ENCODE data around the gene TELO2. TPM values are rescaled to one million over a fixed set of nuclear protein-coding genes. Genes with fewer than 3 reads are reported as not detected.

The TELO2 gene
- total RNA-seq, 4 donors from 2014 or later: 12.7 to 38.5 (median 22.2) TPM

DNA sequence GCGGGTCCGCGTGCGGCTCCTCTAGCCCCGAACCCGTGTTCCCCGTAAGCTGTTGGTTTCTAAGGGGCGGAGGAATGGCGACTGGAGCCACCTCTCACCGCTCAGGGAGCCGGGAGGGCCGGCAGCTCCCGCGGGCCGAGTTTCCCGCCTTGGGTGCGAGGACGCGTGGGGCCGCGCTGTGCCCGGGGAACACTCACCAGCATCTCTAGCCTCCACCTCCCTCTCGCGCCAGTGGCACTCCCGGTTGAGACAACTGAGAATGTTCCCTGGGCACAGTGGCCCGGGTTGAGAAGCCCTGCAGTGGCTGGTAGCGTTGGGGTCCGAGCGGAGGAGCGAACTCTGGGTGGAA lies 560 bp downstream of the TELO2 start:
- TF ChIP-seq, protein P1, sequence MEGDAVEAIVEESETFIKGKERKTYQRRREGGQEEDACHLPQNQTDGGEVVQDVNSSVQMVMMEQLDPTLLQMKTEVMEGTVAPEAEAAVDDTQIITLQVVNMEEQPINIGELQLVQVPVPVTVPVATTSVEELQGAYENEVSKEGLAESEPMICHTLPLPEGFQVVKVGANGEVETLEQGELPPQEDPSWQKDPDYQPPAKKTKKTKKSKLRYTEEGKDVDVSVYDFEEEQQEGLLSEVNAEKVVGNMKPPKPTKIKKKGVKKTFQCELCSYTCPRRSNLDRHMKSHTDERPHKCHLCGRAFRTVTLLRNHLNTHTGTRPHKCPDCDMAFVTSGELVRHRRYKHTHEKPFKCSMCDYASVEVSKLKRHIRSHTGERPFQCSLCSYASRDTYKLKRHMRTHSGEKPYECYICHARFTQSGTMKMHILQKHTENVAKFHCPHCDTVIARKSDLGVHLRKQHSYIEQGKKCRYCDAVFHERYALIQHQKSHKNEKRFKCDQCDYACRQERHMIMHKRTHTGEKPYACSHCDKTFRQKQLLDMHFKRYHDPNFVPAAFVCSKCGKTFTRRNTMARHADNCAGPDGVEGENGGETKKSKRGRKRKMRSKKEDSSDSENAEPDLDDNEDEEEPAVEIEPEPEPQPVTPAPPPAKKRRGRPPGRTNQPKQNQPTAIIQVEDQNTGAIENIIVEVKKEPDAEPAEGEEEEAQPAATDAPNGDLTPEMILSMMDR (IDR thresholded peaks at IDR 0.05): no peak
- no peak for DNase-seq (ENCODE audit: low spot score)
- peak; percentile 26 for ATAC-seq (ENCODE audit: low FRiP score)

DNA sequence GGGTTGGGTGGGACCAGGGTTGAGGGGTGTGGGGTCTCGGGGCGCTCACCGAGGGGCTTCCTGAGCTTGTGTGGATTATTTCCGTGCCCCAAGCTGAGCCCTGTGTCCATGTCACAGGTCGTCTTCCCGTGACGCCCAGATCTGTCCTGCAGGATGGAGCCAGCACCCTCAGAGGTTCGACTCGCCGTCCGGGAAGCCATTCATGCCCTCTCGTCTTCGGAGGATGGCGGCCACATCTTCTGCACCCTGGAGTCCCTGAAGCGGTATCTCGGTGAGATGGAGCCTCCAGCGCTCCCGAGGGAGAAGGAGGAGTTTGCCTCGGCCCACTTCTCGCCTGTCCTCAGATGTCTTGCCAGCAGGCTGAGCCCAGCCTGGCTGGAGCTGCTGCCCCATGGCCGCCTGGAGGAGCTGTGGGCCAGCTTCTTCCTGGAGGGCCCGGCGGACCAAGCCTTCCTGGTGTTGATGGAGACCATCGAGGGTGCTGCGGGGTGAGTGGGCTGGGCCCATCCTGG lies 1.0 kb downstream of the TELO2 start:
- DNase-seq (ENCODE audit: low spot score): no peak
- ATAC-seq (ENCODE audit: low FRiP score): no peak
- TF ChIP-seq, protein P1 (IDR thresholded peaks at IDR 0.05): no peak

DNA sequence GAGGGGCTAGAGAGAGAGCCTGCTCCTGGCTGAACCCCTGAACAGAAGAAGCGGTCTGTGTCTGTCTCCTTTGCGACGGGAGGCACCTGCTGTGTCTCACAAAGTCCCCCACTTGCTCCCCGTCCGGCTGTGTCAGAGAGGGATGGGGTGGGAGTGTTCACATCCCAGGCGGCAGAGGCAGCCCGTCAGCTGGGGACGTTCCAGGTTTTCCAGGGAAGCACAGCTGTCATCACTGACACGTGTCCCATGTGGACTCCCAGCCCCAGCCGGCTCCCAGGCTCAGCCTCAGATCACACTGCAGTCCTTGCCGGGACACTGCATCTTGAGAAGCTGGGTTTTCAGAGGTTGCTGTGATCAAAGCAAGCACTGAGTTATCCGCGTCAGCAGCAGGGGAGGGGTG lies 1.6 kb downstream of the TELO2 start:
- ATAC-seq (ENCODE audit: low FRiP score): no peak
- TF ChIP-seq, protein P1 (IDR thresholded peaks at IDR 0.05): no peak
- DNase-seq (ENCODE audit: low spot score): no peak

DNA sequence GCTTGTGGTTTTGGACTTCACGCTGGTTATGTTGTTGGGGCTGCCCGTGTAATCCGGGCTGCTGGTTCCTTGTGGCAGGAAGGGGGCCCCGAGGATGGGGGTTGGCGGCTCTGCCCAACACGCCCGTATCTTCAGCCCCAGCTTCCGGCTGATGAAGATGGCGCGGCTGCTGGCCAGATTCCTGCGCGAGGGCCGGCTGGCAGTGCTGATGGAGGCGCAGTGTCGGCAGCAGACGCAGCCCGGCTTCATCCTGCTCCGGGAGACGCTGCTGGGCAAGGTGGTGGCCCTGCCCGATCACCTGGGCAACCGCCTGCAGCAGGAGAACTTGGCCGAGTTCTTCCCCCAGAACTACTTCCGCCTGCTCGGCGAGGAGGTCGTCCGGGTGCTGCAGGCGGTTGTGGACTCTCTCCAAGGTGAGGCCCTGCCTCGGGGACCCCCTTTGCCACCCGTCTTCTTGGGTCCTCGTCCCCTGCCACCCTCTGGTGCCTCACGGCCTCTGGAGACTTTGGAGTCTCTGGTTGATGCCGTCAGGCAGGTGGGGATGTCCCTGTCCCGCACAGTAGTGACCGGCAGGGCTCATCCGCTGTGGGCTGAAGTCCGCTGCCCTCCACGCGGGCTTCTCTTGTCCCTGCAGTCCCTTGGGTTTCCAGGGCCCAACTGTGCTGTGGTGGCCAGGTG lies 2.2 kb downstream of the TELO2 start:
- TF ChIP-seq, protein P1 (IDR thresholded peaks at IDR 0.05): no peak
- ATAC-seq (ENCODE audit: low FRiP score) (no peak), DNase-seq (ENCODE audit: low spot score) (no peak)

DNA sequence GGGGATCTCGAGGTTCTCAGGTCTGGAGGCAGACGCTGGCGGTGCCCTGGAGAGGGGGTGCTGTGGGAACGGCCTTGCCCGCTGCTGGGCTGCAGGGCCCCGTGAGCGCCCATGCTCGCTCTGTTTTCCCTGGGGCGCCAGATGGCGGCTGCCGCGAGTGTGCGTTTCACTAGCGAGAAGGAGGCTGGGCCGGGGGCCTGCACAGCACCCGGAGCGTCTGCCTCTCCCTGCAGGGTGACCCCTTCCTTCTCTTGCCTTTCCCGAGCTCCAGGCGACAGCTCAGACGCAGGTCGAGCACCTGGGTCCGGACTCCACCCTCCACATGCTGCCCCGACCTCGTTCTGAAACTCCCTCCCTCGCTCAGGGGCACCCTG lies 2.7 kb downstream of the TELO2 start:
- no peak for ATAC-seq (ENCODE audit: low FRiP score)
- DNase-seq (ENCODE audit: low spot score): no peak
- TF ChIP-seq, protein P1 (IDR thresholded peaks at IDR 0.05): no peak

DNA sequence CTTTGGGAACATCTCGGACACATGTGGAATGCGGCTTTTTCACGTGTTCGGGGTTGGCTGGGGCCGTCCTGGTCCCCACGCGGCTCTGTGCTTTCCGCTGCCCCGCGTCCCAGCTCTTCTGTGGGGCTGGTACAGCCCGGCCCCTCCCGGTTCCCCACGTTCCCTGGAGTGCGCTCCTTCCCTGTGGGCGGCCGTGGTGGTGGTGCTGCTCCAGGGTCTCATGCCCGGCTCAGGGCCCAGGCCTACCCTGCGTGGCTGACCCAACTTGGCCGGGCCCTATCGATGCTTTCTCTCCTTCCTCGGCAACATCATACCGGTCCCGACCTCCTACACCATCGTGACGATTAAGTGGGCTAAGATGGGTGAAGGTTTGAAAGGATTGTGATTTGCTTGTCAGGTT lies 3.3 kb downstream of the TELO2 start:
- TF ChIP-seq, protein P1 (IDR thresholded peaks at IDR 0.05): no peak
- DNase-seq (ENCODE audit: low spot score): no peak
- ATAC-seq (ENCODE audit: low FRiP score): no peak

DNA sequence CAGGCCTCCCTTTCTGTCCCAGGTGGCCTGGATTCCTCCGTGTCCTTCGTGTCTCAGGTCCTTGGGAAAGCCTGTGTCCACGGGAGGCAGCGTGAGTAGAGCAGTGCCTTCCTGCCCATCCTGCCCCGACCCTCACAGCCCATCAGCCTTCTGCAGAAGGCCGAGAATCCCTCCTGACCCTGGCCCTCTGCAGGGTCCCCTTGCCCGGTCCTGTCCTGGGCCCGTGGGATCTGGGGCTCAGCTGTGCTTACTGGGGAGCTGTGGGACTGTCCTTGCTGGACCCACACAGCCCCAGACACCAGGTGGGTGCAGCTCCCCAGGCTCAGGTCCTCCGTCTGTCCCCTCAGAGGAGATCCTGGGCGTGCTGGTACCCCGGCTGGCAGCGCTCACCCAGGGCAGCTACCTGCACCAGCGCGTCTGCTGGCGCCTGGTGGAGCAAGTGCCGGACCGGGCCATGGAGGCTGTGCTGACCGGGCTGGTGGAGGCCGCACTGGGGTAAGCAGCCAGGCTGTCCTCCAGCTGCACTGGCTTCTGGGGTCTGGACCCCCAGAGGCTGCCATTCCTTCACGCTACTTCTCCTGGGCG lies 3.9 kb downstream of the TELO2 start:
- ATAC-seq (ENCODE audit: low FRiP score) (no peak), DNase-seq (ENCODE audit: low spot score) (no peak)
- TF ChIP-seq, protein P1 (IDR thresholded peaks at IDR 0.05): no peak

All from omental fat pad (tissue), 4 donors.